Activated CD4-positive, alpha-beta T cell treated with anti-CD3 and anti-CD28 coated beads for 36 hours (primary cell): Measurements from ENCODE around the gene OVOL2. TPM values are rescaled to one million over a fixed set of nuclear protein-coding genes. Genes with fewer than 3 reads are reported as not detected.

Experiments
- ATAC-seq: fragments of 200-7000 bp; cut with Tn5 transposase; one replicate; pipeline ENCODE4 v1.10.0; 2021; ENCODE audit warnings: mild to moderate bottlenecking, moderate library complexity
- CTCF ChIA-PET: fragments of 350-600 bp; sonication (Branson Sonifier 250); formaldehyde crosslinking; loops from one replicate; lab custom pipeline; 2021; ENCODE audit warnings: antibody characterized with exemption; lab: Charles Lee
- POLR2A ChIA-PET: fragments of 350-600 bp; sonication (Branson Sonifier 250); formaldehyde crosslinking; loops from one replicate; lab custom pipeline; 2021; ENCODE audit warnings: antibody characterized with exemption, inconsistent platforms; lab: Charles Lee
- DNase-seq: peaks from one replicate; pipeline ENCODE4 v3.0.0-alpha.2; 2020
- H3K27ac Mint-ChIP-seq: one replicate; pipeline ENCODE4 v1.8.0; 2021; ENCODE audit warnings: mixed read lengths
- H3K27me3 Mint-ChIP-seq: one replicate; pipeline ENCODE4 v1.8.0; 2021; ENCODE audit warnings: mixed read lengths
- H3K36me3 Mint-ChIP-seq: one replicate; pipeline ENCODE4 v1.8.0; 2021; ENCODE audit warnings: low read depth, mixed read lengths
- H3K4me1 Mint-ChIP-seq: one replicate; pipeline ENCODE4 v1.8.0; 2021; ENCODE audit warnings: mixed read lengths
- H3K4me3 Mint-ChIP-seq: one replicate; pipeline ENCODE4 v1.8.0; 2021; ENCODE audit warnings: mild to moderate bottlenecking, moderate library complexity, mixed read lengths
- H3K9me3 Mint-ChIP-seq: one replicate; pipeline ENCODE4 v1.8.0; 2021; ENCODE audit warnings: low read depth, mixed read lengths
- intact Hi-C, 2 experiments: fragments of 100-400 bp; cut with DNase I in 1 of 2; cut with micrococcal nuclease in 1 of 2; formaldehyde crosslinking; loops; one replicate each; pipeline versions ENCODE4 v1.14.2 to v1.15.1; 2022 to 2024; cut with DNase I, micrococcal nuclease
- total RNA-seq, 2 experiments: library from RNA; stranded (reverse); gene quantifications; one replicate each; pipeline ENCODE4 v1.2.3, GENCODE V29; 2021

OVOL2 gene
- total RNA-seq, 2 experiments from 2014 or later, result not detected

GRCh38 chr20:18011951-18012645 lies 45.6 kb downstream of the OVOL2 start:
- ATAC-seq, result no peak
- Mint-ChIP-seq H3K27ac (no peak overlapping the region), H3K27me3 (no peaks in the 10 kb centered on the region), H3K9me3 (no peaks in the 10 kb centered on the region), H3K36me3 (no peaks in the 10 kb centered on the region), H3K4me1 (no peaks in the 10 kb centered on the region), H3K4me3 (no peak overlapping the region)
- intact Hi-C loops, result no loop called here
- ChIA-PET POLR2A (no interaction called here), CTCF (interaction anchor here (0.7 to 1.1 kb wide), 2 partner anchors 24 to 73 kb away, joined by 3 read pairs; no protein-coding TSS in a partner anchor)
- DNase-seq, result no peak

DNA sequence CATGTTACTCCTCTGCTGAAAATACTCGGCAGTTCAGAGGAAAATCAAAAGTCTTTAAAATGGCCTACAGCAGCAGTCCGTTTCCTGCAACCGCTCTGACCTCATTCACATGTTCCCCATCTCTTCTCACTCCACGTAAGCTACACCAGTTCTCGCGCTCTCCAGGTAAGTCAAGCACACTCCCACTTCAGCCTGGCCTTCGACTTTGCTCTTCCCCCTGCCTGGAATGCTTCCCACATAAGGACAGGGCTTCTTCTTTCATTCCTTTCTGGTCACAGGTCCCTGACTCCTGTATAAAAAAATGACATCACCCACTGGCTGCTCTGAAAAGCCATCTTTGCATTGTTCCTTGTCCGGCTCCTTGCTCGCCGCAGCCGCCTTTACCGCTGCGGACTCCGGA lies 46.2 kb downstream of the OVOL2 start:
- intact Hi-C loops, result no loop called here
- H3K4me1 Mint-ChIP-seq, result no peaks in the 10 kb centered on the region
- CTCF ChIA-PET, result interaction anchor here (1.1 kb wide), 1 partner anchor 73 kb away, joined by 3 read pairs; no protein-coding TSS in a partner anchor
- DNase-seq (no peak), ATAC-seq (no peak)
- no peaks in the 10 kb centered on the region for H3K9me3 Mint-ChIP-seq
- H3K27ac Mint-ChIP-seq, result no peak overlapping the region
- no peaks in the 10 kb centered on the region for H3K36me3 Mint-ChIP-seq
- POLR2A ChIA-PET, result no interaction called here
- no peaks in the 10 kb centered on the region for H3K27me3 Mint-ChIP-seq
- H3K4me3 Mint-ChIP-seq, result no peak overlapping the region

- ATAC-seq (no peak), DNase-seq (no peak)
- no peaks in the 10 kb centered on the region for H3K27me3 Mint-ChIP-seq
- ChIA-PET CTCF (no interaction called here), POLR2A (no interaction called here)
- H3K36me3 Mint-ChIP-seq, result no peaks in the 10 kb centered on the region
- intact Hi-C loops, result no loop called here
- no peak overlapping the region for H3K27ac Mint-ChIP-seq
- no peak overlapping the region for H3K4me3 Mint-ChIP-seq
- no peaks in the 10 kb centered on the region for H3K4me1 Mint-ChIP-seq
- H3K9me3 Mint-ChIP-seq, result no peaks in the 10 kb centered on the region
Observed at GRCh38 chr20:18009116-18009515, 48.6 kb downstream of the OVOL2 start.

GRCh38 chr20:18007534-18008292 lies 50.0 kb downstream of the OVOL2 start:
- Mint-ChIP-seq H3K9me3 (no peaks in the 10 kb centered on the region), H3K27ac (no peak overlapping the region), H3K4me1 (no peaks in the 10 kb centered on the region), H3K27me3 (no peaks in the 10 kb centered on the region), H3K36me3 (no peaks in the 10 kb centered on the region), H3K4me3 (no peak overlapping the region)
- ChIA-PET POLR2A (no interaction called here), CTCF (interaction anchor here (0.6 kb wide), 1 partner anchor 99 kb away, joined by 4 read pairs; no protein-coding TSS in a partner anchor)
- intact Hi-C loops, result no loop called here
- ATAC-seq, result no peak
- no peak for DNase-seq

GRCh38 chr20:18006684-18007083 lies 51.0 kb downstream of the OVOL2 start:
- Mint-ChIP-seq H3K36me3 (no peaks in the 10 kb centered on the region), H3K9me3 (no peaks in the 10 kb centered on the region), H3K27me3 (no peaks in the 10 kb centered on the region), H3K4me3 (no peak overlapping the region), H3K27ac (no peak overlapping the region), H3K4me1 (no peaks in the 10 kb centered on the region)
- ChIA-PET CTCF (interaction anchor here (0.6 kb wide), 1 partner anchor 13 kb away, joined by 3 read pairs; no protein-coding TSS in a partner anchor), POLR2A (no interaction called here)
- DNase-seq (no peak), ATAC-seq (no peak)
- intact Hi-C loops, result no loop called here

DNA sequence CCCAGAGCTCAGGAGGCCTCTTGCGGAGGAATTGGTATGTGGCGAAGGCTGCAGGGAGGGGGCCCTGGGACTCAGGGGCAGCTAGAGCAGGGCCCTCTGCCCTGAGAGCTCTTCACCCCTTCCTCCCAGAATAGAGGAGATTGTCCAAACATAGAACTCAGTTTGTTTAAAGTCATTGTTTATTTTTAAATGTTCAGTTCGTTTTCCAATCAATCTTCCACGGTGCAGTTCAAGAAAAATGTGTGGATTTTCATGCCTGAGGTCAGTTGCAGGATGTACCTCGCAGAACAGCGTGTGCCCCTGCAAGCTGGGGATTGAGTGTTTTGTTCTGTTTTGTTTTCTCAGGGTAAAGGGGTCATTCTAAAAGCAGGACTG lies 51.7 kb downstream of the OVOL2 start:
- no peak for ATAC-seq
- CTCF ChIA-PET, result no interaction called here
- no peaks in the 10 kb centered on the region for H3K36me3 Mint-ChIP-seq
- no peak overlapping the region for H3K4me3 Mint-ChIP-seq
- no peaks in the 10 kb centered on the region for H3K27me3 Mint-ChIP-seq
- no peak for DNase-seq
- intact Hi-C loops, result no loop called here
- H3K4me1 Mint-ChIP-seq, result no peaks in the 10 kb centered on the region
- H3K9me3 Mint-ChIP-seq, result no peaks in the 10 kb centered on the region
- H3K27ac Mint-ChIP-seq, result no peak overlapping the region
- POLR2A ChIA-PET, result no interaction called here

DNA sequence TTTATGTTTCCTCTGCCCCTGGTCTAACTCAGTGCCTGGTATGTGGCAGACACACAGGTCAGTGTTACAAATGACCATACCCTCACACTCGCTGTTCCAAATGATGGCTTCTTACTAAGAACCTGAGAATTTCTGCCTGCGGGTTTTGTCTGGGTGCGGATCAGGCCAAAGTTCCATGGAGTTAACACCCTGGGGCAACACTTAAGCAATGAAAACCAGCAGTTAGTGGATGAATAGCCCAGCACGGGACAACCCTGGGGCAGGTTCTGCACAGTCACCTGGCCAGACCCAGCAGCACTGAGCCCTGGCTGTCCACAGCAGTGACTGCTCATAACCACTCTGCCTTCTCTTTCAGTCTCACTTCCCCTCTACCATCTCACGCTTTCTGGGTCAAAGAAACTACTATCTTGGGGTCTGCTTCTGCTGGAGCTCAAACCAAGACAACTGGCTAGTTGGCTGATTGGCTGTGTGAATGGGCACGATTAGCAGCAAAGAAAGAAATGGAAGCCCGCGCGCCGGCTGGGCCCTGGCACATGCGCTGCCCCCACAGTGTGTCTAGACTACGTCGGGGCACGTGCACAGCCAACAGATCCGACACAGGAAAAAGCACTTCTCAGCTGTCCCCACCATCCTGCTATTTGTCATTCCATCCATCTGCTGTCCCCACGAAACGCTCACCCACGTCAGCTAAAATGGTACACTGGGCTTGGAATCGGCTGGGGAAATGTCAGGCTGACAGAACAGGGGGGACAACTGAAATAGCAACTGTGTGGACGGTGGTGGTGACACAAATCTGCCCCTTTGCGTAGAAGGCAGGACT lies 52.3 kb downstream of the OVOL2 start:
- ChIA-PET CTCF (no interaction called here), POLR2A (no interaction called here)
- intact Hi-C loops, result no loop called here
- Mint-ChIP-seq H3K27ac (no peak overlapping the region), H3K27me3 (no peaks in the 10 kb centered on the region), H3K9me3 (no peaks in the 10 kb centered on the region), H3K36me3 (no peaks in the 10 kb centered on the region), H3K4me1 (no peaks in the 10 kb centered on the region), H3K4me3 (no peak overlapping the region)
- ATAC-seq (no peak), DNase-seq (no peak)

DNA sequence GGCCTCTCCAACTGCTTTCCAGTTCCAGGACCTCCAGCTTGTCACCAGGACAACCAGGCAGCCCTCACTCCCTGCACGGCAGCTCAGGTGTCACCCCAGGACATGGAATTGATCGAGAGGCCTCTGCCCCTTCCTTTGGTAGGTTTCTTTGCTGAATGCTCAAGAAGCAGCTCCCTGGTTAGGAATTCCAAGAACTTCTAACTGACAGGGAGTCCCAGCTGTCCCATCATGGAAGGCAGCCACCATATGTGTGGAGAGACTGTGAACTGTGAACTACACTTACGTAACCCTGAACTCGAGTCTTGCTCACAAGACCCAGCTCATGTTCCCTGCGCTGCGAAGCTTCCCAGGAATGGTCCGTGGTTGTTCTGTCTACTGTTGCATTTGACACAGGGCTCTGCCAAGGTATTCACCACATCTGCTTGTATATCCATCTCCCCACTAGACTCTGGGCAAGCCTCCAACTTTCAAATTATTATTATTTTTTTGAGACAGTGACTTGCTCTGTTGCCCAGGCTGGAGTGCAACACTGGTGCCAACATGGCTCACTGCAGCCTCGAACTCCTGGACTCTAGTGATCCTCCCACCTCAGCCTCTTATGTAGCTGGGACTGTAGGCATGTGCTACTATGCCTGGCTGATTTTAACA lies 53.2 kb downstream of the OVOL2 start:
- ATAC-seq, result no peak
- Mint-ChIP-seq H3K9me3 (no peaks in the 10 kb centered on the region), H3K4me1 (no peaks in the 10 kb centered on the region), H3K27me3 (no peaks in the 10 kb centered on the region), H3K36me3 (no peaks in the 10 kb centered on the region), H3K4me3 (no peak overlapping the region), H3K27ac (no peak overlapping the region)
- no peak for DNase-seq
- ChIA-PET CTCF (interaction anchor here (1.1 kb wide), 1 partner anchor 109 kb away, joined by 3 read pairs; no protein-coding TSS in a partner anchor), POLR2A (no interaction called here)
- intact Hi-C loops, result no loop called here

GRCh38 chr20:18003897-18004296 lies 53.8 kb downstream of the OVOL2 start:
- ChIA-PET CTCF (interaction anchor here (1.1 kb wide), 1 partner anchor 108 kb away, joined by 3 read pairs; no protein-coding TSS in a partner anchor), POLR2A (no interaction called here)
- Mint-ChIP-seq H3K27me3 (no peaks in the 10 kb centered on the region), H3K4me1 (no peaks in the 10 kb centered on the region), H3K36me3 (no peaks in the 10 kb centered on the region), H3K4me3 (no peak overlapping the region), H3K27ac (no peak overlapping the region), H3K9me3 (no peaks in the 10 kb centered on the region)
- ATAC-seq (no peak), DNase-seq (no peak)
- intact Hi-C loops, result no loop called here

GRCh38 chr20:18001131-18001921 lies 56.4 kb downstream of the OVOL2 start:
- Mint-ChIP-seq H3K27ac (no peak overlapping the region), H3K36me3 (no peaks in the 10 kb centered on the region), H3K27me3 (no peaks in the 10 kb centered on the region), H3K4me3 (no peak overlapping the region), H3K9me3 (no peaks in the 10 kb centered on the region), H3K4me1 (peaks cover 1% of the 10 kb centered on the region)
- ATAC-seq (no peak), DNase-seq (no peak)
- ChIA-PET POLR2A (interaction anchor here (0.6 to 0.7 kb wide), 2 partner anchors 23 to 206 kb away, joined by 4 to 7 read pairs; no protein-coding TSS in a partner anchor), CTCF (interaction anchor here (0.6 to 0.7 kb wide), 2 partner anchors 62 to 496 kb away, joined by 3 read pairs; no protein-coding TSS in a partner anchor)
- intact Hi-C loops, result no loop called here
